K562 (cell line): ENCODE measurements around the gene TIMM23. TPM values are rescaled to one million over a fixed set of nuclear protein-coding genes. Genes with fewer than 3 reads are reported as not detected.

Experiments used
- ARID4B ChIP-seq: sonication (generic); formaldehyde crosslinking; IDR thresholded peaks from 2 replicates; pipeline ENCODE4 v1.8.0; 2022; ENCODE audit warnings: mild to moderate bottlenecking, missing genetic modification reagents
- ATF3 ChIP-seq, 2 experiments: fragments of 450-650 bp in 1 of 2; sonication (generic) in 1 of 2; formaldehyde crosslinking in 1 of 2; IDR thresholded peaks in 1 of 2; conservative IDR thresholded peaks in 1 of 2; 2 replicates each; pipeline versions ENCODE4 v1.6.1 to v1.8.1; 2016 to 2023; ENCODE audit warnings: mild to moderate bottlenecking in 2 of 2, moderate library complexity in 2 of 2, inconsistent platforms in 1 of 2, missing genetic modification reagents in 1 of 2
- BCOR ChIP-seq: fragments of 450-650 bp; IDR thresholded peaks from 2 replicates; pipeline ENCODE4 v1.6.1; 2016
- BHLHE40 ChIP-seq: IDR thresholded peaks from 2 replicates; pipeline ENCODE4 v1.6.1; 2011; ENCODE audit warnings: low read length, improper control_type of control experiment
- DDX20 ChIP-seq: fragments of 450-650 bp; IDR thresholded peaks from 2 replicates; pipeline ENCODE4 v1.6.1; 2016; ENCODE audit warnings: missing genetic modification characterization, low read depth, mild to moderate bottlenecking, missing compliant biosample characterization, moderate library complexity
- FOXO4 ChIP-seq: fragments of 450-650 bp; formaldehyde crosslinking; IDR thresholded peaks from 2 replicates; pipeline ENCODE4 v1.4.0; 2020; ENCODE audit warnings: mild to moderate bottlenecking, moderate library complexity
- GABPA ChIP-seq: fragments of 200-800 bp; sonication (Bioruptor generic); conservative IDR thresholded peaks from 2 replicates; pipeline ENCODE4 v1.6.1; 2016; ENCODE audit warnings: low read depth, missing genetic modification characterization, missing compliant biosample characterization
- GABPB2 ChIP-seq: fragments of 250-450 bp; sonication (Bioruptor Pico); conservative IDR thresholded peaks from 2 replicates; pipeline ENCODE4 v1.5.1; 2021; ENCODE audit warnings: mild to moderate bottlenecking
- HBP1 ChIP-seq: fragments of 450-650 bp; formaldehyde crosslinking; IDR thresholded peaks from 2 replicates; pipeline ENCODE4 v1.4.0; 2022; ENCODE audit warnings: missing genetic modification characterization
- MAZ ChIP-seq, 2 experiments: fragments of 450-650 bp in 1 of 2; sonication (generic) in 1 of 2; formaldehyde crosslinking; IDR thresholded peaks in 1 of 2; conservative IDR thresholded peaks in 1 of 2; 2 replicates each; pipeline versions ENCODE4 v1.4.0 to v1.5.0; 2020; ENCODE audit warnings: mild to moderate bottlenecking in 1 of 2, missing genetic modification reagents in 1 of 2
- POLR2AphosphoS5 ChIP-seq: IDR thresholded peaks from 2 replicates; pipeline ENCODE4 v1.6.1; 2011; ENCODE audit warnings: mild to moderate bottlenecking, low read depth, low read length, moderate library complexity; ENCODE audit not compliant: control insufficient read depth, insufficient read depth
- RFX5 ChIP-seq: IDR thresholded peaks from 2 replicates; pipeline ENCODE4 v1.6.1; 2011; ENCODE audit warnings: low read depth, mild to moderate bottlenecking, improper control_type of control experiment, low read length
- SMARCA5 ChIP-seq: fragments of 450-650 bp; IDR thresholded peaks from 2 replicates; pipeline ENCODE4 v1.6.1; 2016
- SNRNP70 ChIP-seq: fragments of 200-400 bp; formaldehyde crosslinking; optimal IDR thresholded peaks from 2 replicates; pipeline ENCODE3; 2017; ENCODE audit warnings: low read depth, low read length
- TFE3 ChIP-seq: fragments of 450-650 bp; formaldehyde crosslinking; IDR thresholded peaks from 2 replicates; pipeline ENCODE4 v1.4.0; 2020; ENCODE audit warnings: mild to moderate bottlenecking, mixed read lengths
- ZBTB8A ChIP-seq: fragments of 450-650 bp; IDR thresholded peaks from 2 replicates; pipeline ENCODE4 v1.6.1; 2018; ENCODE audit warnings: mild to moderate bottlenecking, moderate library complexity; ENCODE audit not compliant: partially characterized antibody
- ZNF174 ChIP-seq: fragments of 250-450 bp; sonication (Bioruptor Pico); IDR thresholded peaks from 2 replicates; pipeline ENCODE4 v1.4.0; 2020; ENCODE audit warnings: mild to moderate bottlenecking
- polyA plus RNA-seq, 8 experiments: library from polyadenylated mRNA; depleted of rRNA in 4 of 8; stranded (reverse) in 5 of 8; unstranded in 3 of 8; fragments of >200 nt; fragmentation: Nextera tagmentation in 2 of 8; fragmentation: Illumina TruSeq in 1 of 8; extraction: Ambion mirVana in 2 of 8; extraction: Trizol in 1 of 8; gene quantifications; 2 replicates each; pipeline versions ENCODE4 v1.2.1 to v1.2.3, GENCODE V29; 2011 to 2014; ENCODE audit warnings: inconsistent platforms in 1 of 8, missing spikeins in 1 of 8
- total RNA-seq, 7 experiments: library from RNA; depleted of rRNA in 6 of 7; stranded (reverse); fragments of >200 nt in 6 of 7; fragmentation: Illumina TruSeq in 2 of 7; extraction: Trizol in 2 of 7; gene quantifications; 2 replicates each; pipeline versions ENCODE4 v1.2.1 to v1.2.3, GENCODE V29; 2011 to 2021; ENCODE audit warnings: low replicate concordance in 1 of 7

The TIMM23 gene
- total and polyA plus RNA-seq, 9 of the 15 experiments (the other 6 are each of a cell fraction or from before 2014, with no cell fraction given) = 148 to 280 (median 183) TPM

GRCh38 chr10:46022978-46023702, 50.9 kb downstream of the TIMM23 start (continued):
- TF ChIP-seq MAZ (CRISPR knock-in tag; conservative IDR thresholded peaks at IDR 0.05 in 1 of 2, IDR thresholded peaks at IDR 0.05 in 1 of 2) = peak; percentile 100
- no peak for TF ChIP-seq HBP1 (CRISPR knock-in tag)
- TF ChIP-seq ZBTB8A = no peak
- TF ChIP-seq GABPB2 = no peak
- no peak for TF ChIP-seq SNRNP70
- TF ChIP-seq ATF3 (IDR thresholded peaks at IDR 0.05) = peak; percentile 78
- peak; percentile 76; the same call in 1 of the 2 replicates for TF ChIP-seq ATF3 (CRISPR knock-in tag; conservative IDR thresholded peaks at IDR 0.05)
- peak; percentile 68 for TF ChIP-seq BHLHE40
- no peak; the same call in 1 of the 2 replicates for TF ChIP-seq GABPA (tag)
- no peak for TF ChIP-seq DDX20 (tag)
- TF ChIP-seq ARID4B (CRISPR knock-in tag) = peak; percentile 77
- peak; percentile 61; the same call in 1 of the 2 replicates for TF ChIP-seq POLR2AphosphoS5
- TF ChIP-seq SMARCA5 = no peak
- TF ChIP-seq ZNF174 (CRISPR knock-in tag) = no peak
- TF ChIP-seq TFE3 = no peak
- no peak for TF ChIP-seq FOXO4
- TF ChIP-seq RFX5 = no peak
- TF ChIP-seq BCOR = peak; percentile 66; the same call in 1 of the 2 replicates
